Trophoblast cell (in vitro differentiated cells and primary cell): ENCODE data around the gene PDLIM3.

Experiments
- DNase-seq, 2 donors: peaks; one replicate each; pipeline ENCODE4 v3.0.0-alpha.2; 2016
- H2AFZ ChIP-seq: 2 replicates; pipeline ENCODE4 v1.6.1; 2013; ENCODE audit warnings: low read length, moderate library complexity, mild to moderate bottlenecking; ENCODE audit not compliant: insufficient read depth, poor library complexity
- H2AK5ac ChIP-seq: 2 replicates; pipeline ENCODE4 v1.6.1; 2013; ENCODE audit warnings: mild to moderate bottlenecking, low read length
- H2BK120ac ChIP-seq: 2 replicates; pipeline ENCODE4 v1.6.1; 2013; ENCODE audit warnings: low read length, mild to moderate bottlenecking, moderate library complexity; ENCODE audit not compliant: insufficient read depth, poor library complexity
- H2BK12ac ChIP-seq: 2 replicates; pipeline ENCODE4 v1.6.1; 2013; ENCODE audit warnings: mild to moderate bottlenecking, low read length, moderate library complexity
- H2BK5ac ChIP-seq: 2 replicates; pipeline ENCODE4 v1.6.1; 2013; ENCODE audit warnings: low read length, low read depth, moderate library complexity, mild to moderate bottlenecking; ENCODE audit not compliant: poor library complexity
- H3K14ac ChIP-seq: 2 replicates; pipeline ENCODE4 v1.6.1; 2013; ENCODE audit warnings: mild to moderate bottlenecking, low read length
- H3K18ac ChIP-seq: 2 replicates; pipeline ENCODE4 v1.6.1; 2013; ENCODE audit warnings: mild to moderate bottlenecking, low read length
- H3K23ac ChIP-seq: 2 replicates; pipeline ENCODE4 v1.6.1; 2013; ENCODE audit warnings: low read length
- H3K27ac ChIP-seq: 2 replicates; pipeline ENCODE4 v1.5.1; 2013; ENCODE audit warnings: low read depth, mild to moderate bottlenecking, inconsistent platforms, low read length, moderate library complexity
- H3K27me3 ChIP-seq: 2 replicates; pipeline ENCODE4 v1.6.1; 2013; ENCODE audit warnings: inconsistent platforms, mild to moderate bottlenecking, low read length, moderate library complexity; ENCODE audit not compliant: insufficient read depth
- H3K36me3 ChIP-seq, 2 experiments: 1 replicate in 1 of 2; 2 replicates in 1 of 2; pipeline ENCODE4 v1.6.1; 2013; ENCODE audit warnings: low read length in 2 of 2, mild to moderate bottlenecking in 2 of 2, moderate library complexity in 1 of 2; ENCODE audit not compliant: insufficient read depth in 2 of 2, control insufficient read depth in 1 of 2
- H3K4ac ChIP-seq: 2 replicates; pipeline ENCODE4 v1.6.1; 2013; ENCODE audit warnings: low read depth, mild to moderate bottlenecking, low read length, moderate library complexity
- H3K4me1 ChIP-seq, 2 experiments: 1 replicate in 1 of 2; 2 replicates in 1 of 2; pipeline ENCODE4 v1.6.1; 2013; ENCODE audit warnings: low read length in 2 of 2, mild to moderate bottlenecking in 2 of 2, moderate library complexity in 1 of 2; ENCODE audit not compliant: insufficient read depth in 2 of 2, control insufficient read depth in 1 of 2
- H3K4me2 ChIP-seq: 2 replicates; pipeline ENCODE4 v1.6.1; 2013; ENCODE audit warnings: inconsistent platforms, mild to moderate bottlenecking, low read length, moderate library complexity
- H3K4me3 ChIP-seq: 2 replicates; pipeline ENCODE4 v1.5.1; 2013; ENCODE audit warnings: mild to moderate bottlenecking, low read depth, low read length, inconsistent platforms
- H3K79me1 ChIP-seq: one replicate; pipeline ENCODE4 v1.6.1; 2013; ENCODE audit warnings: low read length
- H3K79me2 ChIP-seq: 2 replicates; pipeline ENCODE4 v1.6.1; 2013; ENCODE audit warnings: low read length, mild to moderate bottlenecking; ENCODE audit not compliant: control insufficient read depth, insufficient read depth, poor library complexity
- H3K9ac ChIP-seq: 2 replicates; pipeline ENCODE4 v1.6.1; 2013; ENCODE audit warnings: mild to moderate bottlenecking, low read length
- H3K9me3 ChIP-seq: 2 replicates; pipeline ENCODE4 v1.6.1; 2013; ENCODE audit warnings: low read depth, mild to moderate bottlenecking, control low read depth, inconsistent platforms, low read length; ENCODE audit not compliant: insufficient read depth
- H4K12ac ChIP-seq: 2 replicates; pipeline ENCODE4 v1.6.1; 2013; ENCODE audit warnings: low read depth, mild to moderate bottlenecking, low read length, moderate library complexity
- H4K8ac ChIP-seq: 2 replicates; pipeline ENCODE4 v1.6.1; 2013; ENCODE audit warnings: low read depth, mild to moderate bottlenecking, low read length, moderate library complexity
- H4K91ac ChIP-seq: one replicate; pipeline ENCODE4 v1.6.1; 2013; ENCODE audit warnings: low read depth, mild to moderate bottlenecking, low read length, moderate library complexity
- WGBS: extraction: QIAGEN DNeasy Blood & Tissue Kit; methylation state at CpG from one replicate; pipeline ENCODE4 v1.1.7; 2013; ENCODE audit warnings: missing lambda C conversion rate; ENCODE audit not compliant: insufficient read length, insufficient coverage; ENCODE audit errors: extremely low coverage; 5-methylcytosine and 5-hydroxymethylcytosine counted together

Gene PDLIM3

GRCh38 chr4:185565696-185566095, 30.4 kb upstream of the PDLIM3 start:
- no peak for DNase-seq
- no peak overlapping the region for H3K27ac ChIP-seq
- no peak overlapping the region for H3K23ac ChIP-seq
- peaks cover 2% of the 10 kb centered on the region for H3K79me2 ChIP-seq
- H3K4me3 ChIP-seq = no peak overlapping the region
- WGBS = no CpG with 5 or more reads among the region's 3 CpGs
- H2AFZ ChIP-seq = no peak overlapping the region
- no peak overlapping the region for H3K4me2 ChIP-seq
- H4K8ac ChIP-seq = no peak overlapping the region
- peak overlapping the region; percentile 49 for H4K91ac ChIP-seq
- peaks cover 23% of the 10 kb centered on the region for H3K79me1 ChIP-seq
- no peak overlapping the region for H3K18ac ChIP-seq
- peak overlapping the region; percentile 8 for H2BK5ac ChIP-seq
- no peaks in the 10 kb centered on the region for H3K36me3 ChIP-seq
- H3K14ac ChIP-seq = peak overlapping the region; percentile 19
- H2BK12ac ChIP-seq = peak overlapping the region; percentile 78
- H3K4ac ChIP-seq = no peak overlapping the region
- peaks cover 4% of the 10 kb centered on the region for H3K9me3 ChIP-seq
- H2BK120ac ChIP-seq = peak overlapping the region; percentile 69
- H3K27me3 ChIP-seq = no peaks in the 10 kb centered on the region
- no peak overlapping the region for H3K9ac ChIP-seq
- H4K12ac ChIP-seq = no peak overlapping the region
- peaks cover 17 to 20% of the 10 kb centered on the region in 2 experiments for H3K4me1 ChIP-seq
- peak overlapping the region; percentile 7 for H2AK5ac ChIP-seq

- H3K18ac ChIP-seq = no peak overlapping the region
- H2AFZ ChIP-seq = no peak overlapping the region
- no peak overlapping the region for H3K9ac ChIP-seq
- no peak overlapping the region for H4K8ac ChIP-seq
- H2BK120ac ChIP-seq = no peak overlapping the region
- H3K23ac ChIP-seq = no peak overlapping the region
- no peak overlapping the region for H2BK12ac ChIP-seq
- no peak overlapping the region for H2BK5ac ChIP-seq
- no peak for DNase-seq
- no peak overlapping the region for H3K4me3 ChIP-seq
- H3K36me3 ChIP-seq = no peaks in the 10 kb centered on the region
- H3K9me3 ChIP-seq = peaks cover 4% of the 10 kb centered on the region
- WGBS = no CpG with 5 or more reads among the region's 3 CpGs
- H3K79me2 ChIP-seq = peaks cover 2% of the 10 kb centered on the region
- H3K4ac ChIP-seq = no peak overlapping the region
- no peak overlapping the region for H3K27ac ChIP-seq
- H4K12ac ChIP-seq = no peak overlapping the region
- H2AK5ac ChIP-seq = no peak overlapping the region
- H3K27me3 ChIP-seq = no peaks in the 10 kb centered on the region
- H3K4me2 ChIP-seq = no peak overlapping the region
- peaks cover 28% of the 10 kb centered on the region for H3K79me1 ChIP-seq
- peaks cover 20 to 29% of the 10 kb centered on the region in 2 experiments for H3K4me1 ChIP-seq
- H4K91ac ChIP-seq = no peak overlapping the region
- H3K14ac ChIP-seq = no peak overlapping the region
Measured at GRCh38 chr4:185564349-185564748, 29.0 kb upstream of the PDLIM3 start.

GRCh38 chr4:185562531-185562930, 27.2 kb upstream of the PDLIM3 start:
- peaks cover 4% of the 10 kb centered on the region for H3K9me3 ChIP-seq

GRCh38 chr4:185560316-185560715, 25.0 kb upstream of the PDLIM3 start:
- Histone ChIP-seq H4K91ac (peak overlapping the region; percentile 77), H2BK120ac (peak overlapping the region; percentile 54), H3K14ac (peak overlapping the region; percentile 89), H3K79me1 (peaks cover 9% of the 10 kb centered on the region), H2AK5ac (peak overlapping the region; percentile 77), H3K4me3 (no peak overlapping the region), H2AFZ (no peak overlapping the region), H3K23ac (no peak overlapping the region), H3K9ac (no peak overlapping the region), H3K4ac (no peak overlapping the region), H3K27ac (peak overlapping the region; percentile 7), H2BK5ac (no peak overlapping the region), H2BK12ac (peak overlapping the region; percentile 92), H3K27me3 (no peaks in the 10 kb centered on the region), H3K9me3 (peaks cover 4% of the 10 kb centered on the region), H4K12ac (no peak overlapping the region), H3K79me2 (no peaks in the 10 kb centered on the region), H3K4me2 (no peak overlapping the region), H3K18ac (peak overlapping the region; percentile 87), H3K36me3 (no peaks in the 10 kb centered on the region), H3K4me1 (peaks cover 3 to 11% of the 10 kb centered on the region in 2 experiments), H4K8ac (peak overlapping the region; percentile 83)
- no CpG with 5 or more reads among the region's 5 CpGs for WGBS
- no peak for DNase-seq

More at GRCh38 chr4:185562531-185562930, 27.2 kb upstream of the PDLIM3 start:
- H4K12ac ChIP-seq = no peak overlapping the region
- H2BK120ac ChIP-seq = no peak overlapping the region
- H2AK5ac ChIP-seq = no peak overlapping the region
- peaks cover 12 to 22% of the 10 kb centered on the region in 2 experiments for H3K4me1 ChIP-seq
- no peak overlapping the region for H2BK12ac ChIP-seq
- WGBS = no CpG with 5 or more reads among the region's 3 CpGs
- no peak overlapping the region for H4K8ac ChIP-seq
- no peaks in the 10 kb centered on the region for H3K79me2 ChIP-seq
- no peak overlapping the region for H3K9ac ChIP-seq
- no peak overlapping the region for H3K14ac ChIP-seq
- peak; percentile 57 to 87 for DNase-seq
- H3K27me3 ChIP-seq = no peaks in the 10 kb centered on the region
- H3K4me2 ChIP-seq = no peak overlapping the region
- no peak overlapping the region for H3K4me3 ChIP-seq
- peaks cover 22% of the 10 kb centered on the region for H3K79me1 ChIP-seq
- H3K23ac ChIP-seq = no peak overlapping the region
- no peak overlapping the region for H3K4ac ChIP-seq
- no peak overlapping the region for H3K27ac ChIP-seq
- no peak overlapping the region for H2AFZ ChIP-seq
- H3K36me3 ChIP-seq = no peaks in the 10 kb centered on the region
- H4K91ac ChIP-seq = no peak overlapping the region
- H3K18ac ChIP-seq = no peak overlapping the region
- no peak overlapping the region for H2BK5ac ChIP-seq
